C4-2B (cell line): ENCODE measurements around the gene THBS3.

ENCODE experiments used
- H3K27ac ChIP-seq: fragments of 450-650 bp; 2 replicates; pipeline ENCODE4 v1.5.1; 2017
- CTCF ChIP-seq: fragments of 450-650 bp; conservative IDR thresholded peaks from 2 replicates; pipeline ENCODE4 v1.5.1; 2017; ENCODE audit warnings: mild to moderate bottlenecking
- ZFX ChIP-seq: fragments of 450-650 bp; IDR thresholded peaks from 2 replicates; pipeline ENCODE4 v1.6.1; 2017

Gene THBS3

GRCh38 chr1:155197901-155198546 lies 9.7 kb downstream of the THBS3 start:
- no peak overlapping the region for H3K27ac ChIP-seq
- TF ChIP-seq ZFX (no peak), CTCF (no peak)

- no peak overlapping the region for H3K27ac ChIP-seq
- no peak for TF ChIP-seq CTCF
- TF ChIP-seq ZFX, result no peak
These were observed 10.6 kb downstream of the THBS3 start for GRCh38 chr1:155196893-155197638.

- no peak overlapping the region for H3K27ac ChIP-seq
- TF ChIP-seq CTCF (no peak), ZFX (no peak)
These were observed 11.4 kb downstream of the THBS3 start for GRCh38 chr1:155196103-155196892.

GRCh38 chr1:155195201-155196102 lies 12.2 kb downstream of the THBS3 start:
- peak overlapping the region; percentile 49 for H3K27ac ChIP-seq
- no peak for TF ChIP-seq CTCF
- no peak for TF ChIP-seq ZFX

GRCh38 chr1:155193991-155194240 lies 13.8 kb downstream of the THBS3 start:
- peak overlapping the region; percentile 49 for H3K27ac ChIP-seq

GRCh38 chr1:155193275-155193990 lies 14.3 kb downstream of the THBS3 start:
- peak; percentile 100 for TF ChIP-seq CTCF
- TF ChIP-seq ZFX, result no peak
- H3K27ac ChIP-seq, result peak overlapping the region; percentile 49
